HG03060 (cell line): ENCODE data around the gene EN2.

Experiments used
- ATAC-seq: cut with Tn5 transposase; IDR thresholded peaks from one replicate; pipeline ENCODE4 v1.9.1; 2021; ENCODE audit warnings: low read depth, moderate number of reproducible peaks; ENCODE audit not compliant: unreplicated experiment

The EN2 gene

GRCh38 chr7:155483245-155483644 lies 25.3 kb downstream of the EN2 start:
- no peak for ATAC-seq

- ATAC-seq: no peak
Observed at GRCh38 chr7:155483868-155484325, 26.0 kb downstream of the EN2 start.

- ATAC-seq: no peak
Observed at GRCh38 chr7:155484483-155485399, 26.8 kb downstream of the EN2 start.

GRCh38 chr7:155486783-155487508 lies 29.0 kb downstream of the EN2 start:
- ATAC-seq: no peak

GRCh38 chr7:155487509-155488482 lies 29.9 kb downstream of the EN2 start:
- ATAC-seq: no peak

- no peak for ATAC-seq
Observed at GRCh38 chr7:155488483-155489127, 30.7 kb downstream of the EN2 start.

GRCh38 chr7:155489158-155489840 lies 31.4 kb downstream of the EN2 start:
- ATAC-seq: no peak

- ATAC-seq: no peak
Observed at GRCh38 chr7:155489862-155490696, 32.1 kb downstream of the EN2 start.

- no peak for ATAC-seq
Observed at GRCh38 chr7:155490697-155491628, 33.0 kb downstream of the EN2 start.

GRCh38 chr7:155491812-155492211 lies 33.9 kb downstream of the EN2 start:
- no peak for ATAC-seq

- no peak for ATAC-seq
Observed at GRCh38 chr7:155493744-155494538, 36.0 kb downstream of the EN2 start.

GRCh38 chr7:155494551-155494950 lies 36.6 kb downstream of the EN2 start:
- ATAC-seq: no peak

- ATAC-seq: no peak
Observed at GRCh38 chr7:155495440-155496248, 37.7 kb downstream of the EN2 start.

- ATAC-seq: no peak
Observed at GRCh38 chr7:155496267-155497005, 38.5 kb downstream of the EN2 start.
